Fibroblast of mammary gland (primary cell): ENCODE results near the gene MESD.

Experiments
- DNase-seq: peaks from one replicate; pipeline ENCODE4 v3.0.0-alpha.2; 2010; ENCODE audit warnings: low read depth
- H3K4me3 ChIP-seq: 2 replicates; pipeline ENCODE4 v1.5.1; 2011; ENCODE audit warnings: low read depth, mild to moderate bottlenecking, low read length, moderate library complexity; ENCODE audit not compliant: control insufficient read depth
- TF ChIP-seq, protein P1 (sequence below): conservative IDR thresholded peaks from 2 replicates; pipeline ENCODE4 v1.5.1; 2011; ENCODE audit warnings: low read depth, low read length, inconsistent platforms; ENCODE audit not compliant: control insufficient read depth, insufficient read depth

Gene MESD

DNA sequence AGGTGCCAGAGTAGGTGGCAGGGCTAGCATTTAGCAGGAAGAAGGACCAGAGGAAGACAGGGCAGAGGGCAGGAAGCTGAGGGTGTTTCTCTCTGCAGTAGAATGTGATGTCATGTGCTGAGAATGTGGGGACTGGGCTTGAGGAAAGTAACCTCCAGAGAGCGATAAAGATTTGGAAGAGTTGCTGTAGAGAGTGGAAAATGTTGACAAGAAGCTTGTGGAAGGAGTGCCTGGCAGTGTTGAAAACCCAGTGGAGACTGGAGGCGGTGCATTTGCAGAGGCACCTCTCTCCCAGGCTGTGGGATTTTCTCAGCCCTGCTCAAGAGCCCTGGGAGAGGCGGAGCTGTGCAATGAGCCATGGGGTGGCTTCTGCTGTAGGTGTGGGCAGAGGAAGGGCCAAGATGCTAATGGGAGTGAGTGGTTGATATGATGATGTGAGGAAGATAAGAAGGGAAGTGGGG lies 54.8 kb downstream of the MESD start:
- TF ChIP-seq, protein P1, sequence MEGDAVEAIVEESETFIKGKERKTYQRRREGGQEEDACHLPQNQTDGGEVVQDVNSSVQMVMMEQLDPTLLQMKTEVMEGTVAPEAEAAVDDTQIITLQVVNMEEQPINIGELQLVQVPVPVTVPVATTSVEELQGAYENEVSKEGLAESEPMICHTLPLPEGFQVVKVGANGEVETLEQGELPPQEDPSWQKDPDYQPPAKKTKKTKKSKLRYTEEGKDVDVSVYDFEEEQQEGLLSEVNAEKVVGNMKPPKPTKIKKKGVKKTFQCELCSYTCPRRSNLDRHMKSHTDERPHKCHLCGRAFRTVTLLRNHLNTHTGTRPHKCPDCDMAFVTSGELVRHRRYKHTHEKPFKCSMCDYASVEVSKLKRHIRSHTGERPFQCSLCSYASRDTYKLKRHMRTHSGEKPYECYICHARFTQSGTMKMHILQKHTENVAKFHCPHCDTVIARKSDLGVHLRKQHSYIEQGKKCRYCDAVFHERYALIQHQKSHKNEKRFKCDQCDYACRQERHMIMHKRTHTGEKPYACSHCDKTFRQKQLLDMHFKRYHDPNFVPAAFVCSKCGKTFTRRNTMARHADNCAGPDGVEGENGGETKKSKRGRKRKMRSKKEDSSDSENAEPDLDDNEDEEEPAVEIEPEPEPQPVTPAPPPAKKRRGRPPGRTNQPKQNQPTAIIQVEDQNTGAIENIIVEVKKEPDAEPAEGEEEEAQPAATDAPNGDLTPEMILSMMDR = no peak
- DNase-seq = peak; percentile 56

DNA sequence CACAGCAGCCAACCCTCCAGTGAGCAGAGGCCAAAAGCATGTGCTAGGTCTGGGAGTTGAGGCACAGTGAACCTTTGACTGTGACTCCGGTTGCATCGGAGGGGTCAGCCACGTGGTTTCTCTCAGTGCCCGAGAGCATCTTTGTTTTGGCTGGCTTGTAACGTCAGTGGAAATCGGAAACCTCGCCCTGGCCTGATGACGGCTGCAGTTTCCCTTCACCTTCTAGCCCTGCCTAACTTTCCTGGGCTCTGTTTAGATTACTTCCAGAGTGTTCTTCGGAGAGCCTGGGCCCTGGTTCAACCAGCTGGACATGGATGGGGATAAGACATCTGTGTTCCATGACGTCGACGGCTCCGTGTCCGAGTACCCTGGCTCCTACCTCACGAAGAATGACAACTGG lies 56.6 kb downstream of the MESD start:
- TF ChIP-seq, protein P1 = no peak
- peak; percentile 57 for DNase-seq
- no peak overlapping the region for H3K4me3 ChIP-seq

More for the DNA sequence above, 54.8 kb downstream of the MESD start:
- H3K4me3 ChIP-seq = no peak overlapping the region

DNA sequence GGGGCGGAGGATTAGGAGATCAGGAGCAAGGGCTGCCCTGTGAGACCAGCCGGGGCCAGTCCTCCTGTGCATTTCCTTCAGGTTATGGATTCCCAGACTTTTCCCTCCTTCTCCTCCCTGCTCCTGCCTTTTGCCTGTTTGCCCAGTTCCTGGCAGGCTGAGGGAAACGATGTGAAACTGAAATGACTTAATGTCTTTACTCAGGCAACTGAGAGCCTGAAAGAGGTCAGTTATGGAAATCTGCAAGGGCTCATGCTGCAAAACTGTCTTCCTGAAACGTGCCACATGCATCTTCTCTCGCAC lies 57.2 kb downstream of the MESD start:
- TF ChIP-seq, protein P1 = no peak
- no peak overlapping the region for H3K4me3 ChIP-seq
- no peak for DNase-seq

DNA sequence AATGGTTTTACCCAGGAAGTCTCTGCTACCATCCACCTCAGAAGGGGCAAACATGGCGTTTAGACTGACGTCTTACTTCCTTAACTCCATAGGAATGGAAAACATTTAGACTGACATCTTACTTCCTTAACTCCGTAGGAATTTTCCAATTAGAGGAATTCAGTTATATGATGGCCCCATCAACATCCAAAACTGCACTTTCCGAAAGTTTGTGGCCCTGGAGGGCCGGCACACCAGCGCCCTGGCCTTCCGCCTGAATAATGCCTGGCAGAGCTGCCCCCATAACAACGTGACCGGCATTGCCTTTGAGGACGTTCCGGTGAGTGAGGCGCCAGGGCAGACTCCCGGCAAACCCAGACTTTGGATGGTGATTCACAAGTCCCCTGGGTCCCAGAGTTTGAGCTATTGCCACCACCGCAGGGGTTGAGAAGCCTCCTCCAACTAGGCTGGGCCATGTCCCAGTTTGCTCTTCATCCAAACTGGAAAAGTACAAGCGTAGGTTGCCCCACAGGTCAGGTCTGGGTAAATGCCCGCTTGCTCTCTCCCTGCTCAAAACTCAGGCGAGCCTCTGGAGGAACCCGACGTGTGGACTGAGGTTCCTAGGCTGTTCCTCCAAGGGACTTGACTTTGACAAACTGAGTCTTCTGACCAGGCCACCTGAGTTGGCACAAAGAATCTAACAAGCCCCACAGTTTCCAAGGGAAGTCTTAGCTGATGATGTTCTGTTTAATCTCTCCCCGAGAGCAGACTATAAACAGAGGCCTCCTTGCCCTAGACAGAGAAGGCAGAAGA lies 57.7 kb downstream of the MESD start:
- H3K4me3 ChIP-seq = no peak overlapping the region
- DNase-seq = peak; percentile 47
- TF ChIP-seq, protein P1 = no peak

DNA sequence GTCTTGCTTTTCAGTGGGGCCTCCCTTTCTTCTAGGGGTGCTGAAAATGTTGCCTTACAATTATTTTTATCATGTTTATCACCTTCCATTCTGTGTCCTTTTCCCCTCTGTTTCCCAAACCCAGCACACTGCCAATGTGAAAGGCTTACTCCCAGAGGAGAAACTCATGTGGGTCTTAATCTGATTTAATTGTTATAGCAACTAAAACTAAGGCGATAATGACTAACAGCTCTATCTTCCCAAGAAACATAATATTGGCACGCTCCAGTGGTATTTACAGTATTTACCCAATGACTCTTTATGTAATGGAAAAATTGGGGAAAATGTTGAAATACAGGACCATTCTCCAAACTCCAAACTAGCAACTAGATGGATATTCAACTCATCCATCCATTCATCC lies 58.4 kb downstream of the MESD start:
- no peak overlapping the region for H3K4me3 ChIP-seq
- TF ChIP-seq, protein P1 = no peak
- DNase-seq = no peak

DNA sequence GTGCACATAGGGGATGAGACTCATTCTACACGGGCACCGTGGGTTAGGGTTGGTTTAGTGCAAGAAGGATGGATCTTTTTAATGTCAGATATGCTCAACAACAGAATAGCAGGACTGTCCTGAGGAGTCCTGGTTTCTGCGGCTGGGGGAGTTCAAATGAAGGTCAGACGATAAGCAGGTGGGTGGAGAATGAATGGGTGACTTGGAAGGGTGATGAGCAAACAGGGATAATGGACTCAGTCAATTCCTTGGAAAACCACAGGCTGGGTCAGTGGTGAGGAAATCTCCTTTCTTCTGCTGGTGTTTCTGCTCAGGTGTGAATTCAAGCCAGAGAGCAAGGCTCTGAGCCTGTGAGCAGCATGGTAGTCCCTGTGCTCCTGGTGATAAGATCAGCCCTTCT lies 59.9 kb downstream of the MESD start:
- TF ChIP-seq, protein P1 = no peak

More for the DNA sequence above, 59.9 kb downstream of the MESD start:
- peak; percentile 43 for DNase-seq
- H3K4me3 ChIP-seq = no peak overlapping the region
